Endothelial cell of umbilical vein (primary cell): ENCODE data around the gene C11orf68. TPM values are rescaled to one million over a fixed set of nuclear protein-coding genes. Genes with fewer than 3 reads are reported as not detected.

Experiments
- BruUV-seq: library from RNA; stranded (reverse); fragments of 400-500 nt; replicated peaks from 2 replicates; lab custom pipeline; 2021; lab: Mats Ljungman, UMichigan
- CTCF ChIA-PET: fragments of 300-600, 350-600 bp; sonication (Branson Sonifier 250); formaldehyde crosslinking; loops from one replicate; lab custom pipeline; 2021; ENCODE audit warnings: antibody characterized with exemption, inconsistent platforms; lab: Charles Lee
- POLR2A ChIA-PET: fragments of 300-600, 350-600 bp; sonication (Branson Sonifier 250); formaldehyde crosslinking; loops from one replicate; lab custom pipeline; 2021; ENCODE audit warnings: antibody characterized with exemption, inconsistent platforms; lab: Charles Lee
- DNase-seq: peaks from one replicate; pipeline ENCODE4 v3.0.0-alpha.2; 2011; ENCODE audit warnings: low read depth, low spot score
- FAIRE-seq: peaks from 2 replicates; lab custom pipeline; 2011; peaks lifted over from hg19 to GRCh38; lab: Jason Lieb, UNC
- H2AFZ ChIP-seq: 2 replicates; pipeline ENCODE4 v1.6.0; 2012; ENCODE audit warnings: low read depth, low read length, control low read depth, inconsistent platforms
- H3K27ac ChIP-seq: 2 replicates; pipeline ENCODE4 v1.5.1; 2011; ENCODE audit warnings: low read depth, mild to moderate bottlenecking, control low read depth, low read length, moderate library complexity; ENCODE audit not compliant: insufficient read depth
- H3K27me3 ChIP-seq, 2 experiments: 2 replicates each; pipeline versions ENCODE4 v1.6.0 to v1.6.1; 2011; ENCODE audit warnings: low read length in 2 of 2, mixed read lengths in 1 of 2; ENCODE audit not compliant: control insufficient read depth in 2 of 2, insufficient read depth in 2 of 2
- H3K36me3 ChIP-seq, 2 experiments: 2 replicates in 1 of 2; 3 replicates in 1 of 2; pipeline ENCODE4 v1.5.1; 2011; ENCODE audit warnings: low read length in 2 of 2, mild to moderate bottlenecking in 1 of 2, moderate library complexity in 1 of 2; ENCODE audit not compliant: control insufficient read depth in 2 of 2, insufficient read depth in 2 of 2; ENCODE audit errors: extremely low read depth in 1 of 2
- H3K4me1 ChIP-seq: 3 replicates; pipeline ENCODE4 v1.5.1; 2011; ENCODE audit warnings: mild to moderate bottlenecking, low read length; ENCODE audit not compliant: control insufficient read depth, insufficient read depth; ENCODE audit errors: extremely low read depth
- H3K4me2 ChIP-seq: 2 replicates; pipeline ENCODE4 v1.6.1; 2011; ENCODE audit warnings: low read length, control low read depth, mixed read lengths; ENCODE audit not compliant: insufficient read depth
- H3K4me3 ChIP-seq, 3 experiments: fragments of 200-600 bp in 1 of 3; sonication (generic), shearing (Covaris generic) in 1 of 3; replicated peaks in 1 of 3; 2 replicates each; pipeline ENCODE4 v1.5.1; 2011 to 2016; ENCODE audit warnings: control low read depth in 3 of 3, low read length in 3 of 3, mild to moderate bottlenecking in 2 of 3, inconsistent platforms in 1 of 3, low read depth in 1 of 3, moderate library complexity in 1 of 3; ENCODE audit not compliant: insufficient read depth in 1 of 3
- H3K79me2 ChIP-seq: 2 replicates; pipeline ENCODE4 v1.6.0; 2012; ENCODE audit warnings: low read length, inconsistent platforms; ENCODE audit not compliant: control insufficient read depth, insufficient read depth
- H3K9ac ChIP-seq: replicated peaks from 2 replicates; pipeline ENCODE3; 2011; ENCODE audit warnings: low read length, control low read depth; ENCODE audit not compliant: insufficient read depth; ENCODE audit errors: extremely low read depth
- H3K9me1 ChIP-seq: replicated peaks from 3 replicates; pipeline ENCODE4 v1.6.0; 2011; ENCODE audit warnings: mild to moderate bottlenecking, low read length; ENCODE audit not compliant: control insufficient read depth, insufficient read depth; ENCODE audit errors: extremely low read depth
- H3K9me3 ChIP-seq: replicated peaks from 2 replicates; pipeline ENCODE4 v1.5.1; 2012; ENCODE audit warnings: low read length, inconsistent platforms; ENCODE audit not compliant: control insufficient read depth, insufficient read depth
- H4K20me1 ChIP-seq: replicated peaks from 2 replicates; pipeline ENCODE3; 2011; ENCODE audit warnings: mild to moderate bottlenecking, low read length; ENCODE audit not compliant: control insufficient read depth, insufficient read depth; ENCODE audit errors: extremely low read depth
- CTCF ChIP-seq, 2 donors: IDR thresholded peaks; 1 replicate in 1 of 2; 2 replicates in 1 of 2; pipeline ENCODE4 v1.5.1; 2011; ENCODE audit warnings: low read length in 2 of 2, mild to moderate bottlenecking in 2 of 2, moderate library complexity in 2 of 2, control low read depth in 1 of 2, inconsistent platforms in 1 of 2, low read depth in 1 of 2; ENCODE audit not compliant: insufficient read depth in 1 of 2; ENCODE audit errors: extremely low read depth in 1 of 2
- EZH2 ChIP-seq: IDR thresholded peaks from 2 replicates; pipeline ENCODE4 v1.6.1; 2012; ENCODE audit warnings: borderline replicate concordance, low read depth, mild to moderate bottlenecking, moderate library complexity, low read length, inconsistent platforms; ENCODE audit not compliant: severe bottlenecking
- FOS ChIP-seq: IDR thresholded peaks from 2 replicates; pipeline ENCODE4 v1.6.1; 2011; ENCODE audit warnings: mild to moderate bottlenecking, low read length, moderate library complexity, borderline replicate concordance; ENCODE audit not compliant: insufficient read depth
- GATA2 ChIP-seq: IDR thresholded peaks from 2 replicates; pipeline ENCODE4 v1.7.0; 2011; ENCODE audit warnings: low read depth, mild to moderate bottlenecking, moderate library complexity, mixed read lengths, low read length; ENCODE audit not compliant: insufficient read length, insufficient read depth
- JUN ChIP-seq: IDR thresholded peaks from 2 replicates; pipeline ENCODE4 v1.6.1; 2011; ENCODE audit warnings: borderline replicate concordance, low read depth; ENCODE audit not compliant: insufficient read length, insufficient read depth
- MAX ChIP-seq: IDR thresholded peaks from 2 replicates; pipeline ENCODE4 v1.6.1; 2011; ENCODE audit not compliant: insufficient read depth, insufficient read length
- MYC ChIP-seq: IDR thresholded peaks from one replicate; pipeline ENCODE4 v1.6.1; 2011; ENCODE audit warnings: mild to moderate bottlenecking, low read depth, low read length
- POLR2A ChIP-seq: IDR thresholded peaks from 2 replicates; pipeline ENCODE4 v1.6.1; 2012; ENCODE audit warnings: low read depth, mild to moderate bottlenecking, control low read depth, low read length
- POLR2AphosphoS5 ChIP-seq: IDR thresholded peaks from 2 replicates; pipeline ENCODE4 v1.6.1; 2012; ENCODE audit warnings: low read depth, mild to moderate bottlenecking, control low read depth, low read length, moderate library complexity; ENCODE audit not compliant: insufficient read depth
- dilution Hi-C: fragments of 300-500 bp; cut with MboI; formaldehyde crosslinking; loops from one replicate; pipeline ENCODE4 v1.15.0; 2019; ENCODE audit warnings: low sequenced_read_pairs; ENCODE audit not compliant: extremely low pct_ligation_motif_present
- intact Hi-C: fragments of 100-400 bp; cut with micrococcal nuclease; formaldehyde crosslinking; loops from one replicate; pipeline ENCODE4 v1.10.0; 2022
- polyA plus RNA-seq, 4 experiments: library from polyadenylated mRNA; depleted of rRNA in 3 of 4; stranded (reverse) in 3 of 4; unstranded in 1 of 4; fragments of >200 nt; gene quantifications; 2 replicates each; pipeline versions ENCODE4 v1.2.1 to v1.2.3, GENCODE V29; 2011 to 2012; ENCODE audit warnings: missing spikeins in 1 of 4
- total RNA-seq: library from RNA; stranded (reverse); gene quantifications from 2 replicates; pipeline ENCODE4 v1.2.3, GENCODE V29; 2021

Gene C11orf68
- total and polyA plus RNA-seq, 2 donors (not counting 3 experiments of a cell fraction or from before 2014, with no cell fraction given) = 35.6 to 66.5 TPM

GRCh38 chr11:65921876-65922275 lies 3.0 kb upstream of the C11orf68 start:
- Histone ChIP-seq H3K27me3 (no peaks in the 10 kb centered on the region), H4K20me1 (no peaks in the 10 kb centered on the region), H2AFZ (no peak overlapping the region), H3K27ac (no peak overlapping the region), H3K4me3 (no peak overlapping the region), H3K79me2 (peaks cover 31% of the 10 kb centered on the region), H3K36me3 (peaks cover 6 to 11% of the 10 kb centered on the region in 2 experiments), H3K9me1 (no peaks in the 10 kb centered on the region), H3K4me1 (peaks cover 26% of the 10 kb centered on the region), H3K4me2 (no peak overlapping the region), H3K9me3 (no peaks in the 10 kb centered on the region), H3K9ac (no peak overlapping the region)
- FAIRE-seq (no peak), DNase-seq (no peak)
- TF ChIP-seq JUN (no peak), MYC (no peak), GATA2 (no peak), CTCF (IDR thresholded peaks at IDR 0.05; ENCODE audit: extremely low read depth in 1 of 2, insufficient read depth in 1 of 2, low read depth in 1 of 2, low read length in 2 of 2) (no peak), POLR2A (no peak), MAX (no peak), POLR2AphosphoS5 (no peak), FOS (no peak), EZH2 (no peak)
- dilution Hi-C loops = no loop called here
- POLR2A ChIA-PET = interaction anchor here (0.6 kb wide), 1 partner anchor 34 kb away, joined by 3 read pairs; the partner anchor contains the start of gene FIBP
- intact Hi-C loops = no loop called here
- CTCF ChIA-PET = interaction anchor here (1.3 kb wide), 1 partner anchor 32 kb away, joined by 5 read pairs; the partner anchor contains the start of gene CCDC85B
- BruUV-seq = no TSS peak
